Smooth muscle cell (in vitro differentiated cells): Measurements from ENCODE around the gene LHFPL3. TPM values are rescaled to one million over a fixed set of nuclear protein-coding genes. Genes with fewer than 3 reads are reported as not detected.
"Not testable (repeated sequence)": the region's sequence is repeated elsewhere in the genome, so short reads cannot be mapped to it uniquely, and the experiment has no call there.

ENCODE experiments used
- DNase-seq: peaks from one replicate; lab custom pipeline; 2025; ENCODE audit not compliant: unreplicated experiment; lab: John Stamatoyannopoulos, UW
- H2AFZ ChIP-seq: fragments of 200-600 bp; sonication (generic); 2 replicates; pipeline ENCODE4 v1.6.0; 2016; ENCODE audit warnings: antibody characterized with exemption, low read depth, mild to moderate bottlenecking
- H3F3A ChIP-seq: fragments of 200-600 bp; sonication (generic); 2 replicates; pipeline ENCODE4 v1.6.0; 2017; ENCODE audit warnings: antibody characterized with exemption, low read depth
- H3K27ac ChIP-seq: fragments of 200-600 bp; sonication (generic); 2 replicates; pipeline ENCODE4 v1.5.1; 2016; ENCODE audit warnings: low read depth, mild to moderate bottlenecking
- H3K27me3 ChIP-seq: fragments of 200-600 bp; sonication (generic); 2 replicates; pipeline ENCODE4 v1.6.1; 2016; ENCODE audit warnings: low read depth, mild to moderate bottlenecking
- H3K36me3 ChIP-seq: fragments of 200-600 bp; sonication (generic); 2 replicates; pipeline ENCODE4 v1.5.1; 2016; ENCODE audit warnings: low read depth
- H3K4me1 ChIP-seq: fragments of 200-600 bp; sonication (generic); 2 replicates; pipeline ENCODE4 v1.5.1; 2016; ENCODE audit warnings: low read depth
- H3K4me2 ChIP-seq: fragments of 200-600 bp; sonication (generic); 2 replicates; pipeline ENCODE4 v1.6.0; 2016; ENCODE audit warnings: mild to moderate bottlenecking
- H3K4me3 ChIP-seq: fragments of 200-600 bp; sonication (generic); 2 replicates; pipeline ENCODE4 v1.5.1; 2016; ENCODE audit warnings: mild to moderate bottlenecking
- H3K79me2 ChIP-seq: fragments of 200-600 bp; sonication (generic); 2 replicates; pipeline ENCODE4 v1.6.0; 2016; ENCODE audit warnings: low read depth, mild to moderate bottlenecking
- H3K9ac ChIP-seq: fragments of 200-600 bp; sonication (generic); 2 replicates; pipeline ENCODE4 v1.6.0; 2016; ENCODE audit warnings: low read depth
- H3K9me3 ChIP-seq: fragments of 200-600 bp; sonication (generic); replicated peaks from 2 replicates; pipeline ENCODE4 v1.5.1; 2016; ENCODE audit warnings: low read depth
- H4K20me1 ChIP-seq: fragments of 200-600 bp; sonication (generic); 2 replicates; pipeline ENCODE4 v1.6.0; 2016; ENCODE audit warnings: low read depth
- CTCF ChIP-seq: fragments of 200-600 bp; sonication (generic); IDR thresholded peaks from 2 replicates; pipeline ENCODE4 v1.5.1; 2017; ENCODE audit warnings: borderline replicate concordance, mild to moderate bottlenecking, antibody characterized with exemption; ENCODE audit not compliant: insufficient read depth, poor library complexity, severe bottlenecking
- WGBS: methylation state at CpG from one replicate; pipeline ENCODE4 v1.1.7; 2016; ENCODE audit warnings: low lambda C conversion rate; 5-methylcytosine and 5-hydroxymethylcytosine counted together
- polyA plus RNA-seq: library from polyadenylated mRNA; unstranded; fragments of >200 nt; fragmentation: Nextera tagmentation; extraction: Ambion mirVana; gene quantifications from 2 replicates; pipeline ENCODE4 v1.2.1, GENCODE V29; 2016
- total RNA-seq: library from RNA; depleted of rRNA; stranded (reverse); fragments of >200 nt; gene quantifications from 2 replicates; pipeline ENCODE4 v1.2.3, GENCODE V29; 2014

Gene LHFPL3
- total RNA-seq (not detected in 2 replicates), polyA plus RNA-seq (not detected in 2 replicates)

- no peaks in the 10 kb centered on the region for H3K79me2 ChIP-seq
- H3K9me3 ChIP-seq = no peaks in the 10 kb centered on the region
- H4K20me1 ChIP-seq = no peaks in the 10 kb centered on the region
- H3F3A ChIP-seq = no peaks in the 10 kb centered on the region
- H2AFZ ChIP-seq = no peak within 1 kb of the TSS
- H3K27me3 ChIP-seq = peaks cover 87% of the 10 kb centered on the region
- peaks cover 10% of the 10 kb centered on the region for H3K4me1 ChIP-seq
- no peak for DNase-seq
- H3K27ac ChIP-seq = no peak within 1 kb of the TSS
- peak within 1 kb of the TSS; percentile 80 for H3K4me2 ChIP-seq
- no peak for TF ChIP-seq CTCF
- H3K4me3 ChIP-seq = peak within 1 kb of the TSS; percentile 26
- WGBS = 2% methylated on average over 24 of the region's 62 CpGs
- H3K36me3 ChIP-seq = no peaks in the 10 kb centered on the region
- H3K9ac ChIP-seq = no peak within 1 kb of the TSS
These were observed at the start of gene LHFPL3 for GRCh38 chr7:104328296-104328969. Gene LHFPL3 (plus strand): TSS chr7:104328603.

GRCh38 chr7:104281685-104282084 is 46.7 kb upstream of the LHFPL3 start:
- H3K36me3 ChIP-seq, H3K27ac ChIP-seq, H3K4me3 ChIP-seq, H3K4me2 ChIP-seq, H3K9me3 ChIP-seq, H3K79me2 ChIP-seq, H3K27me3 ChIP-seq, H4K20me1 ChIP-seq, H3F3A ChIP-seq, H3K9ac ChIP-seq, H3K4me1 ChIP-seq, DNase-seq, H2AFZ ChIP-seq: not testable (repeated sequence)
- WGBS = 73% methylated on average over 2 of the region's 2 CpGs

- H3K4me1 ChIP-seq = no peaks in the 10 kb centered on the region
- H3K36me3 ChIP-seq = no peaks in the 10 kb centered on the region
- H3K9me3 ChIP-seq = no peaks in the 10 kb centered on the region
- H3K4me2 ChIP-seq = no peak overlapping the region
- no peaks in the 10 kb centered on the region for H3K79me2 ChIP-seq
- H2AFZ ChIP-seq = no peak overlapping the region
- no peak for DNase-seq
- H3K4me3 ChIP-seq = no peak overlapping the region
- 71% methylated on average over 1 of the region's 1 CpG for WGBS
- H3F3A ChIP-seq = no peaks in the 10 kb centered on the region
- H4K20me1 ChIP-seq = no peaks in the 10 kb centered on the region
- no peak for TF ChIP-seq CTCF
- H3K9ac ChIP-seq = no peak overlapping the region
- H3K27ac ChIP-seq = no peak overlapping the region
- H3K27me3 ChIP-seq = no peaks in the 10 kb centered on the region
These were observed 41.6 kb upstream of the LHFPL3 start for GRCh38 chr7:104286839-104287238.

- no peaks in the 10 kb centered on the region for H3K9me3 ChIP-seq
- no peaks in the 10 kb centered on the region for H4K20me1 ChIP-seq
- H3K79me2 ChIP-seq = no peaks in the 10 kb centered on the region
- no peak overlapping the region for H3K9ac ChIP-seq
- no peak overlapping the region for H3K27ac ChIP-seq
- H3K4me3 ChIP-seq = no peak overlapping the region
- H3K4me1 ChIP-seq = no peaks in the 10 kb centered on the region
- WGBS = 96% methylated on average over 1 of the region's 1 CpG
- H2AFZ ChIP-seq = no peak overlapping the region
- DNase-seq = no peak
- H3K36me3 ChIP-seq = no peaks in the 10 kb centered on the region
- TF ChIP-seq CTCF = no peak
- H3F3A ChIP-seq = no peaks in the 10 kb centered on the region
- no peak overlapping the region for H3K4me2 ChIP-seq
- H3K27me3 ChIP-seq = no peaks in the 10 kb centered on the region
These were observed 40.3 kb upstream of the LHFPL3 start for GRCh38 chr7:104288137-104288536.
